GM12878 (cell line): Measurements from ENCODE around the gene NEUROD1. TPM values are rescaled to one million over a fixed set of nuclear protein-coding genes. Genes with fewer than 3 reads are reported as not detected.

Experiments used
- ATAC-seq: fragments of 200-7000 bp; cut with Tn5 transposase; 3 replicates; pipeline ENCODE4 v1.9.1; 2020; ENCODE audit warnings: mild to moderate bottlenecking, moderate library complexity
- BruUV-seq: library from RNA; stranded (reverse); fragments of 400-500 nt; replicated peaks from 2 replicates; lab custom pipeline; 2021; lab: Mats Ljungman, UMichigan
- CTCF ChIA-PET: fragments of 300-600 bp; sonication (Branson Sonifier 250); formaldehyde crosslinking; extraction: SDS; loops from one replicate; lab custom pipeline; 2021; ENCODE audit warnings: inconsistent platforms; lab: Yijun Ruan, JAX
- POLR2A ChIA-PET: fragments of 350-600 bp; formaldehyde crosslinking; extraction: SDS; loops from one replicate; lab custom pipeline; 2021; ENCODE audit warnings: inconsistent platforms; lab: Charles Lee
- RAD21 ChIA-PET: fragments of 300-600 bp; sonication (Branson Sonifier 250); formaldehyde crosslinking; loops from one replicate; lab custom pipeline; 2023; ENCODE audit warnings: antibody characterized with exemption; ENCODE audit not compliant: unreplicated experiment; lab: Charles Lee
- SMC1A ChIA-PET: fragments of 300-600 bp; sonication (Branson Sonifier 250); formaldehyde crosslinking; loops from one replicate; lab custom pipeline; 2023; ENCODE audit not compliant: unreplicated experiment, uncharacterized antibody; lab: Charles Lee
- DNase-seq: peaks from one replicate; pipeline ENCODE4 v3.0.0-alpha.2; 2011; ENCODE audit warnings: low read depth, low spot score
- FAIRE-seq: peaks from 3 replicates; lab custom pipeline; 2011; peaks lifted over from hg19 to GRCh38; lab: Jason Lieb, UNC
- H2AFZ ChIP-seq: 2 replicates; pipeline ENCODE4 v1.6.0; 2011; ENCODE audit warnings: low read depth, low read length, control low read depth; ENCODE audit not compliant: control insufficient read depth
- H3K27ac ChIP-seq: 2 replicates; pipeline ENCODE4 v1.5.1; 2011; ENCODE audit warnings: control low read depth; ENCODE audit not compliant: control insufficient read depth, insufficient read depth
- H3K27me3 ChIP-seq, 2 experiments: replicated peaks in 1 of 2; 2 replicates each; pipeline versions ENCODE4 v1.6.0 to v1.6.1; 2011; ENCODE audit warnings: low read length in 1 of 2; ENCODE audit not compliant: control insufficient read depth in 2 of 2, insufficient read depth in 2 of 2
- H3K36me3 ChIP-seq, 2 experiments: 2 replicates each; pipeline ENCODE4 v1.5.1; 2011; ENCODE audit warnings: low read length in 1 of 2; ENCODE audit not compliant: control insufficient read depth in 2 of 2, insufficient read depth in 2 of 2
- H3K4me1 ChIP-seq: 2 replicates; pipeline ENCODE4 v1.6.1; 2011; ENCODE audit warnings: mild to moderate bottlenecking, low read length, moderate library complexity, mixed read lengths; ENCODE audit not compliant: control insufficient read depth, insufficient read depth
- H3K4me2 ChIP-seq: 2 replicates; pipeline ENCODE4 v1.6.0; 2011; ENCODE audit warnings: control low read depth; ENCODE audit not compliant: control insufficient read depth, insufficient read depth
- H3K4me3 ChIP-seq: fragments of 200-600 bp; sonication (generic); 2 replicates; pipeline ENCODE4 v1.5.1; 2016
- H3K79me2 ChIP-seq: 2 replicates; pipeline ENCODE4 v1.6.0; 2011; ENCODE audit warnings: low read length; ENCODE audit not compliant: control insufficient read depth, insufficient read depth
- H3K9ac ChIP-seq: 2 replicates; pipeline ENCODE4 v1.8.0; 2011; ENCODE audit warnings: low read length, control low read depth, mixed read lengths; ENCODE audit not compliant: control insufficient read depth, insufficient read depth
- H3K9me3 ChIP-seq: replicated peaks from 3 replicates; pipeline ENCODE4 v1.5.1; 2011; ENCODE audit warnings: mild to moderate bottlenecking, low read length; ENCODE audit not compliant: control insufficient read depth, insufficient read depth
- H4K20me1 ChIP-seq: 2 replicates; pipeline ENCODE4 v1.6.0; 2011; ENCODE audit not compliant: control insufficient read depth, insufficient read depth
- BMI1 ChIP-seq: fragments of 450-650 bp; IDR thresholded peaks from 2 replicates; pipeline ENCODE4 v1.6.1; 2016; ENCODE audit warnings: mild to moderate bottlenecking, moderate library complexity, borderline replicate concordance
- CUX1 ChIP-seq: IDR thresholded peaks from 2 replicates; pipeline ENCODE4 v1.6.1; 2012; ENCODE audit warnings: improper control_type of control experiment, low read depth, low read length; ENCODE audit not compliant: insufficient replicate concordance
- E2F4 ChIP-seq: IDR thresholded peaks from 2 replicates; pipeline ENCODE4 v1.6.1; 2012; ENCODE audit warnings: low read depth, low read length, improper control_type of control experiment
- FOS ChIP-seq: IDR thresholded peaks from 3 replicates; pipeline ENCODE4 v1.6.1; 2011; ENCODE audit warnings: borderline replicate concordance; ENCODE audit not compliant: insufficient read length; ENCODE audit errors: extremely low read depth
- IKZF2 ChIP-seq, 2 experiments: fragments of 450-650 bp; IDR thresholded peaks; 2 replicates each; pipeline ENCODE4 v1.6.1; 2017; ENCODE audit warnings: mild to moderate bottlenecking in 2 of 2, moderate library complexity in 2 of 2
- MEF2A ChIP-seq: IDR thresholded peaks from 2 replicates; pipeline ENCODE4 v1.6.1; 2011; ENCODE audit warnings: low read depth, mild to moderate bottlenecking, low read length, moderate library complexity; ENCODE audit not compliant: insufficient read depth
- NR2C2 ChIP-seq: IDR thresholded peaks from 2 replicates; pipeline ENCODE4 v1.6.1; 2011; ENCODE audit warnings: borderline replicate concordance, low read depth; ENCODE audit not compliant: control insufficient read depth, insufficient read length
- SIX5 ChIP-seq: IDR thresholded peaks from 2 replicates; pipeline ENCODE4 v1.6.1; 2011; ENCODE audit warnings: mild to moderate bottlenecking, low read depth, low read length, moderate library complexity; ENCODE audit not compliant: severe bottlenecking
- SMARCA5 ChIP-seq: fragments of 450-650 bp; IDR thresholded peaks from 2 replicates; pipeline ENCODE4 v1.6.1; 2017; ENCODE audit warnings: mild to moderate bottlenecking
- STAT1 ChIP-seq: fragments of 450-650 bp; conservative IDR thresholded peaks from 2 replicates; pipeline ENCODE4 v1.6.1; 2014; ENCODE audit warnings: antibody characterized with exemption, mild to moderate bottlenecking
- WGBS: methylation state at CpG from one replicate; pipeline ENCODE4 v1.1.6; 2016; ENCODE audit warnings: low lambda C conversion rate; ENCODE audit not compliant: insufficient replicate concordance, insufficient coverage; ENCODE audit errors: missing lambda C conversion rate; 5-methylcytosine and 5-hydroxymethylcytosine counted together
- in situ Hi-C: fragments of 300-500 bp; cut with MboI; formaldehyde crosslinking; loops from 9 replicates; pipeline ENCODE4 v1.14.3; 2018; ENCODE audit warnings: mixed read lengths
- intact Hi-C: fragments of 100-400 bp; cut with micrococcal nuclease; formaldehyde crosslinking; loops from one replicate; pipeline ENCODE4 v1.14.2; 2022; ENCODE audit not compliant: unreplicated experiment
- polyA plus RNA-seq, 11 experiments: library from polyadenylated mRNA; depleted of rRNA in 4 of 11; unstranded in 6 of 11; stranded (reverse) in 5 of 11; fragments of >200 nt; fragmentation: Nextera tagmentation in 4 of 11; fragmentation: Illumina TruSeq in 1 of 11; extraction: Ambion mirVana in 4 of 11; extraction: Trizol in 1 of 11; gene quantifications; 1 replicate in 1 of 11; 2 replicates in 10 of 11; pipeline versions ENCODE4 v1.2.1 to v1.2.3, GENCODE V29; 2011 to 2016; ENCODE audit warnings: inconsistent platforms in 2 of 11, missing spikeins in 2 of 11, low read depth in 1 of 11
- total RNA-seq, 4 experiments: library from RNA; depleted of rRNA in 3 of 4; stranded (reverse); fragments of >200 nt in 3 of 4; fragmentation: Illumina TruSeq in 1 of 4; extraction: Trizol in 1 of 4; gene quantifications; 2 replicates each; pipeline versions ENCODE4 v1.2.1 to v1.2.3, GENCODE V29; 2013 to 2021
- TF ChIP-seq, protein P1 (sequence below): fragments of 450-650 bp; IDR thresholded peaks from 2 replicates; pipeline ENCODE4 v1.6.1; 2016; ENCODE audit warnings: mild to moderate bottlenecking
- TF ChIP-seq, protein P2 (sequence below): fragments of 150-350 bp; IDR thresholded peaks from 2 replicates; pipeline ENCODE4 v1.6.1; 2014; ENCODE audit warnings: mild to moderate bottlenecking, low read depth, low read length

NEUROD1 gene
- total and polyA plus RNA-seq, 10 of the 15 experiments (the other 5 are each of a cell fraction or from before 2014, with no cell fraction given), result not detected

DNA sequence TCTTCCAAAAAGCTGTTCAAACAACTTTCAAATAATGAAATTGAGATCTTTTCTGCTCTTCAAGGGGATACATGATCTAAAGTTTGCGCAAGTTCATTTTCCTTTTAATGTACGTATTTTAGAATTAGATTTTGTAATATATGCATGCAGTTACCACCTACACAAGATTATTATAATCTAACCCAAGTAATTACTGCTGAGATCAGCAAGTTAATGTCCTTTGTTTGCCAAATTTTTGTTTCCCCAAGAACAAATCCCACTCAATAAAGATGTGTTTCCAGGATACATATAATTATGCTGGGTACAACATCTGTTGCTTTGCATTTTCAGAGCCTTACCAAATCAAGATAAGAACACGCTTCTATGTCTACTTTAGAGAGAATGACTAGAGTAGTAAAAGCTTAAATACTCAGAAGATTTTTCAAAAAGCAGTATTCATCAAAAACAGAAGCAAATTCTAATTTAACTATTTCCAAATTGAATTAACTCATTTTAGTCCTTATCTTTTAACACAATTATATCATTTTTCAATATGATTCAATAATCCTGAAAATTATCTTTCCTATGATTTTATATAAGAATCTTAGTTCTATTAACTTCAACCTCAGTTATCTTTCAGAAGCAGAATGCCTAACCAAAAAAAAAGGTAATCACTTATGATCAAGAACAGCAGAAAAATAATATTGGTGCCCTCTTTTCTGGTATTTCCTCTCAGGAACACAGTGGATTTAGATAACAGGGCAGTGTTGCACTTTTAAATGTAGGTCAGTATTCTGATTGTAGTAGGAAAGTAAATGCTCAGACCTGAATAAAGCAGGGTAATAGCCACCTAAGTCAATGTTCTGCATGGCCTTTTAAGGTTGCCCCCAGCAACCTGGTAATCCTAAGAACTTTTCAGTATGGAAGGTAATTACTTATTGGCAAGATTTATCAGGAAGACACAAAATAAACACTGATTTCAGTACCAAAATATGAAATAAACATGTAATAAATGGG lies 51.4 kb downstream of the NEUROD1 start:
- in situ Hi-C loops, result no loop called here
- H3K9me3 ChIP-seq, result no peaks in the 10 kb centered on the region
- no peaks in the 10 kb centered on the region for H3K36me3 ChIP-seq
- no peak for ATAC-seq
- no peak overlapping the region for H3K4me3 ChIP-seq
- no peak for DNase-seq
- H3K27ac ChIP-seq, result no peak overlapping the region
- ChIA-PET CTCF (no interaction called here), RAD21 (no interaction called here), SMC1A (interaction anchor here (0.6 to 1.3 kb wide), 3 partner anchors 18 to 55 kb away, joined by 3 to 7 read pairs (median 5); no protein-coding TSS in a partner anchor), POLR2A (no interaction called here)
- H3K9ac ChIP-seq, result no peak overlapping the region
- no peaks in the 10 kb centered on the region for H4K20me1 ChIP-seq
- intact Hi-C loops, result no loop called here
- H2AFZ ChIP-seq, result no peak overlapping the region
- BruUV-seq, result no TSS peak
- 57% methylated on average over 3 of the region's 3 CpGs for WGBS
- H3K4me1 ChIP-seq, result no peaks in the 10 kb centered on the region; the same call in 1 of the 2 replicates
- no peak for FAIRE-seq
- no peaks in the 10 kb centered on the region for H3K79me2 ChIP-seq
- H3K27me3 ChIP-seq, result no peaks in the 10 kb centered on the region; a peak in 1 of 4 replicates
- H3K4me2 ChIP-seq, result no peak overlapping the region
- TF ChIP-seq SIX5 (no peak), NR2C2 (no peak), MEF2A (no peak), SMARCA5 (no peak), IKZF2 (IDR thresholded peaks at IDR 0.05) (no peak), FOS (no peak), BMI1 (no peak), STAT1 (no peak), E2F4 (no peak), CUX1 (no peak)
- TF ChIP-seq, protein P1, sequence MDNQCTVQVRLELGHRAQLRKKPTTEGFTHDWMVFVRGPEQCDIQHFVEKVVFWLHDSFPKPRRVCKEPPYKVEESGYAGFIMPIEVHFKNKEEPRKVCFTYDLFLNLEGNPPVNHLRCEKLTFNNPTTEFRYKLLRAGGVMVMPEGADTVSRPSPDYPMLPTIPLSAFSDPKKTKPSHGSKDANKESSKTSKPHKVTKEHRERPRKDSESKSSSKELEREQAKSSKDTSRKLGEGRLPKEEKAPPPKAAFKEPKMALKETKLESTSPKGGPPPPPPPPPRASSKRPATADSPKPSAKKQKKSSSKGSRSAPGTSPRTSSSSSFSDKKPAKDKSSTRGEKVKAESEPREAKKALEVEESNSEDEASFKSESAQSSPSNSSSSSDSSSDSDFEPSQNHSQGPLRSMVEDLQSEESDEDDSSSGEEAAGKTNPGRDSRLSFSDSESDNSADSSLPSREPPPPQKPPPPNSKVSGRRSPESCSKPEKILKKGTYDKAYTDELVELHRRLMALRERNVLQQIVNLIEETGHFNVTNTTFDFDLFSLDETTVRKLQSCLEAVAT, result no peak
- TF ChIP-seq, protein P2, sequence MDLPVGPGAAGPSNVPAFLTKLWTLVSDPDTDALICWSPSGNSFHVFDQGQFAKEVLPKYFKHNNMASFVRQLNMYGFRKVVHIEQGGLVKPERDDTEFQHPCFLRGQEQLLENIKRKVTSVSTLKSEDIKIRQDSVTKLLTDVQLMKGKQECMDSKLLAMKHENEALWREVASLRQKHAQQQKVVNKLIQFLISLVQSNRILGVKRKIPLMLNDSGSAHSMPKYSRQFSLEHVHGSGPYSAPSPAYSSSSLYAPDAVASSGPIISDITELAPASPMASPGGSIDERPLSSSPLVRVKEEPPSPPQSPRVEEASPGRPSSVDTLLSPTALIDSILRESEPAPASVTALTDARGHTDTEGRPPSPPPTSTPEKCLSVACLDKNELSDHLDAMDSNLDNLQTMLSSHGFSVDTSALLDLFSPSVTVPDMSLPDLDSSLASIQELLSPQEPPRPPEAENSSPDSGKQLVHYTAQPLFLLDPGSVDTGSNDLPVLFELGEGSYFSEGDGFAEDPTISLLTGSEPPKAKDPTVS, result no peak
